Endothelial cell of umbilical vein (primary cell): ENCODE results near the gene ALAD. TPM values are rescaled to one million over a fixed set of nuclear protein-coding genes. Genes with fewer than 3 reads are reported as not detected.

Experiments
- BruUV-seq: library from RNA; stranded (reverse); fragments of 400-500 nt; replicated peaks from 2 replicates; lab custom pipeline; 2021; lab: Mats Ljungman, UMichigan
- CTCF ChIA-PET: fragments of 300-600, 350-600 bp; sonication (Branson Sonifier 250); formaldehyde crosslinking; loops from one replicate; lab custom pipeline; 2021; ENCODE audit warnings: antibody characterized with exemption, inconsistent platforms; lab: Charles Lee
- POLR2A ChIA-PET: fragments of 300-600, 350-600 bp; sonication (Branson Sonifier 250); formaldehyde crosslinking; loops from one replicate; lab custom pipeline; 2021; ENCODE audit warnings: antibody characterized with exemption, inconsistent platforms; lab: Charles Lee
- DNase-seq: peaks from one replicate; pipeline ENCODE4 v3.0.0-alpha.2; 2011; ENCODE audit warnings: low read depth, low spot score
- FAIRE-seq: peaks from 2 replicates; lab custom pipeline; 2011; peaks lifted over from hg19 to GRCh38; lab: Jason Lieb, UNC
- H2AFZ ChIP-seq: 2 replicates; pipeline ENCODE4 v1.6.0; 2012; ENCODE audit warnings: low read depth, low read length, control low read depth, inconsistent platforms
- H3K27ac ChIP-seq: 2 replicates; pipeline ENCODE4 v1.5.1; 2011; ENCODE audit warnings: low read depth, mild to moderate bottlenecking, control low read depth, low read length, moderate library complexity; ENCODE audit not compliant: insufficient read depth
- H3K27me3 ChIP-seq, 2 experiments: 2 replicates each; pipeline versions ENCODE4 v1.6.0 to v1.6.1; 2011; ENCODE audit warnings: low read length in 2 of 2, mixed read lengths in 1 of 2; ENCODE audit not compliant: control insufficient read depth in 2 of 2, insufficient read depth in 2 of 2
- H3K36me3 ChIP-seq, 2 experiments: 2 replicates in 1 of 2; 3 replicates in 1 of 2; pipeline ENCODE4 v1.5.1; 2011; ENCODE audit warnings: low read length in 2 of 2, mild to moderate bottlenecking in 1 of 2, moderate library complexity in 1 of 2; ENCODE audit not compliant: control insufficient read depth in 2 of 2, insufficient read depth in 2 of 2; ENCODE audit errors: extremely low read depth in 1 of 2
- H3K4me1 ChIP-seq: 3 replicates; pipeline ENCODE4 v1.5.1; 2011; ENCODE audit warnings: mild to moderate bottlenecking, low read length; ENCODE audit not compliant: control insufficient read depth, insufficient read depth; ENCODE audit errors: extremely low read depth
- H3K4me2 ChIP-seq: 2 replicates; pipeline ENCODE4 v1.6.1; 2011; ENCODE audit warnings: low read length, control low read depth, mixed read lengths; ENCODE audit not compliant: insufficient read depth
- H3K4me3 ChIP-seq, 3 experiments: fragments of 200-600 bp in 1 of 3; sonication (generic), shearing (Covaris generic) in 1 of 3; replicated peaks in 1 of 3; 2 replicates each; pipeline ENCODE4 v1.5.1; 2011 to 2016; ENCODE audit warnings: control low read depth in 3 of 3, low read length in 3 of 3, mild to moderate bottlenecking in 2 of 3, inconsistent platforms in 1 of 3, low read depth in 1 of 3, moderate library complexity in 1 of 3; ENCODE audit not compliant: insufficient read depth in 1 of 3
- H3K79me2 ChIP-seq: 2 replicates; pipeline ENCODE4 v1.6.0; 2012; ENCODE audit warnings: low read length, inconsistent platforms; ENCODE audit not compliant: control insufficient read depth, insufficient read depth
- H3K9ac ChIP-seq: replicated peaks from 2 replicates; pipeline ENCODE3; 2011; ENCODE audit warnings: low read length, control low read depth; ENCODE audit not compliant: insufficient read depth; ENCODE audit errors: extremely low read depth
- H3K9me1 ChIP-seq: replicated peaks from 3 replicates; pipeline ENCODE4 v1.6.0; 2011; ENCODE audit warnings: mild to moderate bottlenecking, low read length; ENCODE audit not compliant: control insufficient read depth, insufficient read depth; ENCODE audit errors: extremely low read depth
- H3K9me3 ChIP-seq: replicated peaks from 2 replicates; pipeline ENCODE4 v1.5.1; 2012; ENCODE audit warnings: low read length, inconsistent platforms; ENCODE audit not compliant: control insufficient read depth, insufficient read depth
- H4K20me1 ChIP-seq: replicated peaks from 2 replicates; pipeline ENCODE3; 2011; ENCODE audit warnings: mild to moderate bottlenecking, low read length; ENCODE audit not compliant: control insufficient read depth, insufficient read depth; ENCODE audit errors: extremely low read depth
- CTCF ChIP-seq, 2 donors: IDR thresholded peaks; 1 replicate in 1 of 2; 2 replicates in 1 of 2; pipeline ENCODE4 v1.5.1; 2011; ENCODE audit warnings: low read length in 2 of 2, mild to moderate bottlenecking in 2 of 2, moderate library complexity in 2 of 2, control low read depth in 1 of 2, inconsistent platforms in 1 of 2, low read depth in 1 of 2; ENCODE audit not compliant: insufficient read depth in 1 of 2; ENCODE audit errors: extremely low read depth in 1 of 2
- FOS ChIP-seq: IDR thresholded peaks from 2 replicates; pipeline ENCODE4 v1.6.1; 2011; ENCODE audit warnings: mild to moderate bottlenecking, low read length, moderate library complexity, borderline replicate concordance; ENCODE audit not compliant: insufficient read depth
- JUN ChIP-seq: IDR thresholded peaks from 2 replicates; pipeline ENCODE4 v1.6.1; 2011; ENCODE audit warnings: borderline replicate concordance, low read depth; ENCODE audit not compliant: insufficient read length, insufficient read depth
- MAX ChIP-seq: IDR thresholded peaks from 2 replicates; pipeline ENCODE4 v1.6.1; 2011; ENCODE audit not compliant: insufficient read depth, insufficient read length
- MYC ChIP-seq: IDR thresholded peaks from one replicate; pipeline ENCODE4 v1.6.1; 2011; ENCODE audit warnings: mild to moderate bottlenecking, low read depth, low read length
- POLR2A ChIP-seq: IDR thresholded peaks from 2 replicates; pipeline ENCODE4 v1.6.1; 2012; ENCODE audit warnings: low read depth, mild to moderate bottlenecking, control low read depth, low read length
- POLR2AphosphoS5 ChIP-seq: IDR thresholded peaks from 2 replicates; pipeline ENCODE4 v1.6.1; 2012; ENCODE audit warnings: low read depth, mild to moderate bottlenecking, control low read depth, low read length, moderate library complexity; ENCODE audit not compliant: insufficient read depth
- dilution Hi-C: fragments of 300-500 bp; cut with MboI; formaldehyde crosslinking; loops from one replicate; pipeline ENCODE4 v1.15.0; 2019; ENCODE audit warnings: low sequenced_read_pairs; ENCODE audit not compliant: extremely low pct_ligation_motif_present
- intact Hi-C: fragments of 100-400 bp; cut with micrococcal nuclease; formaldehyde crosslinking; loops from one replicate; pipeline ENCODE4 v1.10.0; 2022
- polyA plus RNA-seq, 4 experiments: library from polyadenylated mRNA; depleted of rRNA in 3 of 4; stranded (reverse) in 3 of 4; unstranded in 1 of 4; fragments of >200 nt; gene quantifications; 2 replicates each; pipeline versions ENCODE4 v1.2.1 to v1.2.3, GENCODE V29; 2011 to 2012; ENCODE audit warnings: missing spikeins in 1 of 4
- total RNA-seq: library from RNA; stranded (reverse); gene quantifications from 2 replicates; pipeline ENCODE4 v1.2.3, GENCODE V29; 2021

Gene ALAD
- total and polyA plus RNA-seq, 2 donors (not counting 3 experiments of a cell fraction or from before 2014, with no cell fraction given) = 12.8 to 29.5 TPM

GRCh38 chr9:113410207-113410864, 9.3 kb upstream of the ALAD start, which contains the start of the genes C9orf43 and POLE3:
Gene C9orf43 (plus strand): TSS chr9:113410747. CDS start chr9:113413494, 2,747 bp downstream.
Gene POLE3 (minus strand): TSS chr9:113410675. CDS start chr9:113410293, 382 bp downstream.
- peaks cover 21% of the 10 kb centered on the region for H3K79me2 ChIP-seq
- no peaks in the 10 kb centered on the region for H3K9me3 ChIP-seq
- TF ChIP-seq FOS = peak; percentile 21
- TF ChIP-seq MAX = peak; percentile 97
- no peak for TF ChIP-seq CTCF (IDR thresholded peaks at IDR 0.05; ENCODE audit: extremely low read depth in 1 of 2, insufficient read depth in 1 of 2, low read depth in 1 of 2, low read length in 2 of 2)
- TF ChIP-seq MYC = peak; percentile 99
- peak; percentile 72 for TF ChIP-seq POLR2A
- TF ChIP-seq JUN = no peak
- peak; percentile 64 for TF ChIP-seq POLR2AphosphoS5
- POLR2A ChIA-PET = interaction anchor here (0.9 to 1.4 kb wide), 10 partner anchors 9 to 245 kb away, joined by 3 to 9 read pairs (median 4); partner anchors contain the start of genes ALAD, CDC26, PRPF4 and WDR31
- H3K4me3 ChIP-seq = peak within 1 kb of the TSS; percentile 86 to 98 (median 92)
- H3K4me2 ChIP-seq = peak within 1 kb of the TSS; percentile 97
- peak within 1 kb of the TSS; percentile 81 for H2AFZ ChIP-seq
- peak within 1 kb of the TSS; percentile 84 for H3K27ac ChIP-seq
- H4K20me1 ChIP-seq = no peaks in the 10 kb centered on the region
- H3K27me3 ChIP-seq = no peaks in the 10 kb centered on the region
- CTCF ChIA-PET = interaction anchor here (0.7 to 1.7 kb wide), 14 partner anchors 9 to 248 kb away, joined by 3 to 18 read pairs (median 4); partner anchors contain the start of genes ALAD, CDC26 and PRPF4
- H3K9me1 ChIP-seq = no peaks in the 10 kb centered on the region
- intact Hi-C loops = loop anchor here (1.0 to 5.0 kb wide), 8 partner anchors 9 to 265 kb away; partner anchors contain the start of genes ALAD, CDC26, PRPF4 and WDR31
- peaks cover 4 to 5% of the 10 kb centered on the region in 2 experiments for H3K36me3 ChIP-seq
- peak within 1 kb of the TSS; percentile 99 for H3K9ac ChIP-seq
- dilution Hi-C loops = no loop called here
- DNase-seq = peak; percentile 97
- H3K4me1 ChIP-seq = peaks cover 9% of the 10 kb centered on the region
- no TSS peak for BruUV-seq
- peak; percentile 93 for FAIRE-seq
